ENCODE data around the gene SPINDOC.
"Not testable (repeated sequence)": the region's sequence is repeated elsewhere in the genome, so short reads cannot be mapped to it uniquely, and the experiment has no call there.

The SPINDOC gene

DNA sequence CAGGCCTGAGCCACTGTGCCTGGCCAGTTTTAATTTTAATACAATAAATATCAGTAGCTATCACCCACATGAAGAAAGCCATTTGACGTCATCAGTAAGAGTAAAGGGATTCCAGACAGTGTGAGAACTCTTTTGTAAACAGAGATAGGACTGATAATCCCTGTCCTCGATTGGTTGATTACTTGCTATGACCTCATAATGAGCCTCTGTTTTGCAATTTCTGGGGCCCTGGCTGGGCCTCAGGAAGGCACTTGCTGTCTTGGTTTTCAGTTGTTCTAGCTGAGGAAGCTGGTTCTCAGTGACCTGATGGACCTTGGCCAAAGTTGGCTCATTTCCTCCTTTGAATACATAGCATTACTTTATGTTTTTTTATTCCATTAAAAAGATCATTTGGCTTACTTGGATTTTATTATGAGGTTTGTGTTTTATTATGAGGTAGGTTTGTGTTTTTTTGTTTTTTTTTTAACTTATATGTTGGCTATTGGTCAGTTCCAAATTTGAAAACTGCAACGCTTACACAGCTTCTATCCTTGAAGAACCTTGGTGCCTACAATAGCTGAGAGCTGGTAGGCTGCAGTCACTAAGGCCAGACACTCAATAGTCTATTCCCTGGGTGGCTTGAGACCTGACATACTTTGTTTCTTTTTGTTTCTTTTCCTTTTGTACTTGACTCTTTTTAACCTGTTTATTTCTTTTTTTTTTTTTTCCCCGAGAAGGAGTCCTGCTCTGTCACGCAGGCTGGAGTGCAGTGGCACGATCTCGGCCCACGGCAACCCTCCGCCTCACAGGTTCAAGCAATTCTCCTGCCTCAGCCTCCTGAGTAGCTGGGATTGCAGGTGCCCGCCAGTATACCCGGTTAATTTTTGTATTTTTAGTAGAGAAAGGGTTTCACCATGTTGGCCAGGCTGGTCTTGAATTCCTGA is 45.6 kb downstream of the SPINDOC start:
- no peak for DNase-seq

DNA sequence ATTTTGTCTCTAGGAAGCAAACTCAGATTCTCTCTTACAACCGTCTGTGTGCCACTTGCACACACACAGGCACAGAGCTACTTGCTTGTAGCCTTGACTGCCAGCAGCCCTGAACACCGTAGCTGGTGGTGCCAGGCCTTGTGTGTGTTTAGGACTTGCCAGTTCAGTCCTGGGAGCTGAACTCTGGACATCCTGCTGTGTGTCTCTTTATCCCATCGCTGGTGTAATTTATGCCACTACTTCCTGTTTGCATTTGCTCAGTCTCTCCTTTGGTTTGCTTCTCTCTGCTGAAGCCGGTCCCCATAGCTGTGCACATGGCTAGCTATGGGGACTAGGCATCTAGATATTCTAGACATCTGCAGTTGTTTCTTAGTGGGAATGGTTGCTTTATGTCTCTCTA is 49.7 kb downstream of the SPINDOC start:
- no peak for DNase-seq

DNA sequence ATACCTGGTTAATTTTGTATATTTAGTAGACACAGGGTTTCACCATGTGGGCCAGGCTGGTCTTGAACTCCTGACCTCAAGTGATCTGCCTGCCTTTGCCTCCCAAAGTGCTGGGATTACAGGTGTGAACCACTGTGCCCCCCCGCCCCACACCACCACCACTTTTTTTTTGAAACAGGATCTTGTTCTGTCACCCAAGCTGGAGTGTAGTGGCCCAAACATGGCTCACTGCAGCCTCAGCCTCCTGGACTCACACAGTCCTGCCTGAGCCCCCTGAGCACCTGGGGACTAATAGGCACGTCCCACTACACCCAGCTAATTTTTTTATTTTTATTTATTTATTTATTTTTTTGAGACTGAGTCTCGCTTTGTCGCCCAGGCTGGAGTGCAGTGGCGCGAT is 50.4 kb downstream of the SPINDOC start:
- DNase-seq: not testable (repeated sequence)

DNA sequence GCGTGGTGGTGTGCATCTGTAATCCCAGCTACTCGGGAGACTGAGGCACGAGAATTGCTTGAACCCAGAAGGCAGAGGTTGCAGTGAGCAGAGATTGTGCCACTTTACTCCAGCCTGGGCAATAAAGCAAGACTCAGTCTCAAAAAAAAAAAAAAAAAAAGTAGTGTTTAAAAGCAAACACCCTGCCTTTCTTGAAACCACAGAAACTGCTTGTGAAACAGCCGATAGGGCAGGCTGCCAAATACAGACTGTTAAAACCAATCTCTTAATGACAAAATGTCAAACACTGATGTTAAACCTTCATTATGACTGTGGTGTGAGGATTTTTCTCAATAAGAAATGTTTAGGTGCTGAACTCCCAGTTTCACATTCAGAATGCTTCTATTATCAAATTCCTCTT is 53.0 kb downstream of the SPINDOC start:
- no peak for DNase-seq

DNA sequence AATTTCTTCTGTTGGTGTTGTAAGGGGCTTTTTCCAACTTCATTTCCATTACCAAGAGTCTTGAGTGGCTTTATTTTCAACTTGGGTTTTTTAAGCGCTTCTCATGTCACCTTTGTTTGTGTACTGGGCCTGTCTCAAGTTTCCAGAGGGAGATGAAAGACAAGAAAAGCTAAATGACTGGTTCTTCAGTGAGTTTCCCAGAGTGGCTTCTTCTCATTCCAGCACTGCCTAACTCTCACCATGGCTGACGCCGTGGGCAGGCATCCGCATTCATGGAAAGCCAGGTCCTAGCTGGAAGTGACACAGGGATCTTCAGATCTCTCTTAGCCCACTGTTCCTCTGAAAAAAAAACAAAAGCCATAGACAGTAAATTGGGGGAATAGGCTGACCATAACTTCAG is 54.3 kb downstream of the SPINDOC start:
- DNase-seq: no peak

DNA sequence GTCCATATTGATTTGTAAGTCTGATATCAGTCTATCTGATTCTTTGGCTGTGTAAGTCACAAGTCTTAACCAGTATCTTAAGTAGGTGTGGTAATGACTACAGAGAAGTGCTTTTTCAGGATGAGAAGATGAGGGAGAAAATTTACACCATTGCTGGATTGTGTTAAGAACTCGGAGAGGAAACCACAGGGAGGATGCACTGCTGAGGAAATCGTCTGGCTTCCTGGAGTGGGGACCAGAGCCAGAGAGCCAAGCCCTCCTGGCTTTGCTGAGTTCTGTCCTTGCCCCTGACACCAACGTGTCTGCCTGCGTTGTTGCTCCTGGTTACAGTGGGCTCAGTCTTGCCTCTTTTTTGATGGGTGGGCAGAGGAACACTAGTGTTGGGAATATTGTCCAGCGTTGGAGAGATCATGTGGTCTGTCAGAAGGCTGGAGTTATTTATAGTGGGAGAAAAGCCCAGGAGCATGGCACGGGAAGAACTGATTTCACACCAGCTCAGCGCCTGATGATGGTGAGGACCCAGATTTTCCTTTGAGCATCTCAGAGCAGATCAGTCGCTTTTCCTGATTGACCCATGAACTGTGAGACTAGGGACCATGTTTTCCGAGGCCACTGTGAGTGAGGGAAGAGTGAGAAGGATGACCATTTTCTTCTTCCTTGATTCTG is 55.3 kb downstream of the SPINDOC start:
- no peak for DNase-seq

DNA sequence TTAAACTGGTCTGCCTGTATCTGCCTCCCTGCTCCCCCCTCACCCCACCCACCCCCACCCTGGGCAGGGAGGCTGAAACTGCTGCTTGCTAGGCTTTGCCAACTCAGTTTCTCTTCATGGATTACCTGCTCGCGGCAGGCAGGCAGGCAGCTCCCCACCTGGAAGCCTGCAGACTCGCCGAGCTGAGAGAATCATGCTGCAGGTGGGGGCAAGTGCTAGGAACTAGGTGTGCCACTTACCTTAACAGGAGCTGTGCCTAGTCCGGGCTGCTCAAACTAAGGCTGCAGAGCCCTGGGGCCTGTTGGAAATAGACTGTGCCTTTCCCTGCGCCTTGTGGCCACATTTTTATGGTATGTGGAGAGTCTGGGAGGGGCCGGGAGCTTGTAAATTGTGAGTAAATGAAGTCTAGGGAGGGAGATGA is 55.9 kb downstream of the SPINDOC start:
- no peak for DNase-seq

DNA sequence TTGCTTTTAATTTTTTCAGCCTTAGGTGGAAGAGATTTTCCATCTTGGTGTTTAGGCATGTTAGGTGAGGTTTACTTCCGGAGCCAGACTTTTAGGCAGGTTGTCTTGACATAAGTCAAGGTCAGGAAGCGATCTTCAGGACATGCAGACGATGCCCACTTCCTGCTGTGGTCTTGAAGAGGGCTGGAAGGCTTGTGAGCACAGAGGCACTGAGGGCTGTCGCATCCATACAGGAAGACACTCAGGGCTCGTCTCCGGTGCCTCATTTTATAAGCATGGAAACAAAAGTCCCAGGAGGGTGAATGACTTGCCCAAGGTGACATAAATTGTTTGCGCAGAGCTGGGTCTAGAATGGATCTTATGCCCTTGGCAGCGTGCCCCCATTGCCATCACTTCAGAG is 56.4 kb downstream of the SPINDOC start:
- DNase-seq: no peak

DNA sequence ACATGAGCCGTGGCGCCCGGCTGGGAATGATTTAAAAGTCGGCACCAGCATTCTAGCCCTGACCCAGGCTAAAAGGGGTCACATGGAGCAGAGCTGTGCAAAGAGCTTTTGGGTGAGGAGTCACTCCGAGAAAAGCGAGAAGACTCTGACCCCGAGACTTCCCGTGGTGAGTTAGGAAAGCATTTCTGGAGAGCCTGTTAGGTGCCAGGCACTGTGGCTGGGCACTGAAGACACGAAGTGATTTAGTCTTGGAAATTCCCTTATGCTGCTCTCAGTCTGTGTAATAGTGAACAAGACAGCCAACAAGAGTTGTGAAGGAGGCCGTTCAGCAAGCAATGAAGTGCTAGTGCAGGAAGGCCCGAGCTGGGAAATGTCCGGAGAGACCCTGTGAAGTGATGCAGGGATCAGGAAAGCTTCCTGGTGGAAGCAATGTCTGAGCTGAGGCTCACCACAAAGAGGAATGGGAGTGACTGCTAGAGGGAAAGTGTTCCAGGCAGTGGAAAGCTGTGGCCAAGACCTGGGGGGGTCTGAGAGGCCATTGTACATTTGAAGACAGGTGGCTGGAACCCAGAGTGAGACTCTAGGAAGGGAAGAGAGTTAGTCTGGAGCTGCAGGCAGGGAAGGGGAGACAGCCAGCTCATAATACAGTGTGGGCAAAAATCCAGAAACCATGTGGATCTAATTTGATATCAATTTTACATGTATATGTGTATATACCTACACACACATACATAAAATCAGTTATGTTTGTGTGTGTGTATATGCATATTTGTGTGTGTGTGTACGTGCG is 57.3 kb downstream of the SPINDOC start:
- DNase-seq: no peak

DNA sequence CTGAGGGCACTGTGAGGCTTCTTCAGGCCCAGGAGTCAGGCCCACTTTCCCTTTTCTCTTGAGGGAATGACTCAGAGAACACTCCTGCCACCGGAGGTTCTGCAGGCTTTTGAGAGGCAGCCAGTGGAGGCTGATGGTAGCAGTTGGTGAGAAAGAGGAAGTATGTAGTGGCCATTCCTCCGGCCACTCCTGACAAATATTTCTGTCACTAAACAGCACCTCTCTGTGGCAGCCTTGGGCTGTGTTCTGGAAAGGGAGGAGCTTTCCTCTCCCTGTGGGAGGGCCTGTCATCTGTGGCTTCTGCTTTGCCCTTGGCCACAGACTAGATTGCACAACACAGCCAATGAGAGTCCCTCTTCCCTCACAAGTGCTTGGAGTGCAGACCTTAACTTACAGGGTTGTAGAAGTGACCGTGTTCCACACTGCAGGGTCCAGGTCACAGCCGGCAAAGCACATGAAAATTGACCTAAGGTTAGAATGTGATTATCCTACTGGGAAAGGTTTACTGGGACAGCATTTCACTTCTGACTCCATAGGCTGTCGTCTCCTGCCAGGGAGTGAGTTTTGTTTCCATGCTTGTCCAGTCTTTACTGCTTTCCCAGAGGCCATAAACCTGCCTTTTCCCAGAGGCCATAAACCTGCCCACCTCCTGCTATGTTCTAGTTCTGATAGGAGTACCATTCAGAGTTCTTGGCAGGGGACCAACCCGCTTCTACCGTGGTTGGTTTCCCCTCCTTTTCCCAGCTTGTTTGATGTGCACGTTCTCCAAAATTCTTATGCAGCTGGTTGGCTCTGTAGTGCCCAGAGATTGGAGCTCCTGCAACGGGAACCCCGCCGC is 58.9 kb downstream of the SPINDOC start:
- DNase-seq: peak; percentile 71

DNA sequence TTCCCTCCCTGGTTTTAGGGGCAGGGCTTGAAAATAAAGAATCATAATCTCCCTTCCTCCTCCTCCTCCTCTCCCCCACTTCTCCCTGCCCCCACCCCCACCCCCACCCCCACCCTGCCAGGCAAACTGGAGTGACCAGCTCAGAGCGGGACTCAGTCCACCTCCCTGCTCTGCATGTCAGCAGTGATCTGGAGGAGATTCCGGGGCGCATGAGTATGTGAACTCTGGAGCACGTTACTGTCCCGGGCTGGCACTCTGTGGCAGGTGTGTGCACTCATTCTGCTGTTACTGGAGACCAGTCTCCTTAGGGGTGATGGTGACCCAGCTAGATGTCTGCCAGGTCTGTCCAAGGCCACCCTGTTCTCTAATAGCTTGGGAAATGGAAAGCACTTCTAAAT is 59.5 kb downstream of the SPINDOC start:
- no peak for DNase-seq

DNA sequence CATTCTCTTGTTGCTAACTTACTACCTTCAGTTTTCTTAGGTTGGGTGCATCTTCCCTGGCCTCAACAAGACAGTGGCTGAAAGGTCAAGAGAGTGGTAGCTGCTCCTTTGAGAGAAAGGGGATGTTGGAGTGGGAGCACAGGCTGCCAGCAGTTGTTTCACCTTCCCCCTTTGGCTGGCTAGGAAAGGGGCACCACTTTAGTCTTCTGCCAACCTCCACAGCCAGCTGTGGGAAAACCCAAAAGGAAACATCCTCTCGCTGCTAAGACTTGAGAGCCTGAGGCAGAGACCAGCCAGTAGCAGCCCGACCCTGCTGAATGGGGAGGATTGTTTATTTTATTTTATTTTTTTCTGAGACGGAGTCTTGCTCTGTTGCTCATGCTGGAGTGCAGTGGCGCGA is 60.1 kb downstream of the SPINDOC start:
- no peak for DNase-seq

DNA sequence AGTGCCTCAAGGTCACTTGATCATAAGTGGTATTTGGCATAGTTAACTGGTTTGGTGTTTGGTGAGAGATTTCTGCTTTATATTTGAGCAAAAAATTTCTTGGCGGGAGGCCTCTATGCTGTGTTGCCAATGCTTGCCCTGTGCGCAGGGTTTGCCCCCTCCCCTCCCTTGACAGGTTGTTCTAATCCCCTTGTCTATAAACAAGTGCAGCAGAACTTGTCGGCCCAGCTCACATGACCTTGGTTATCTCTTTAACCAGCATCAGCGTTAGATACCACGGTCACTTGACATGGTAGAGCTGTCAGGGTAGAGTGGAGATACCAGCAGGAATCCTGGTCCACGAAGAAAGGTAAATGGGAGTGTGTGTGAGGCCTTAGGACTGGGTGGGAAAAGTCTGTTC is 61.3 kb downstream of the SPINDOC start:
- no peak for DNase-seq

DNA sequence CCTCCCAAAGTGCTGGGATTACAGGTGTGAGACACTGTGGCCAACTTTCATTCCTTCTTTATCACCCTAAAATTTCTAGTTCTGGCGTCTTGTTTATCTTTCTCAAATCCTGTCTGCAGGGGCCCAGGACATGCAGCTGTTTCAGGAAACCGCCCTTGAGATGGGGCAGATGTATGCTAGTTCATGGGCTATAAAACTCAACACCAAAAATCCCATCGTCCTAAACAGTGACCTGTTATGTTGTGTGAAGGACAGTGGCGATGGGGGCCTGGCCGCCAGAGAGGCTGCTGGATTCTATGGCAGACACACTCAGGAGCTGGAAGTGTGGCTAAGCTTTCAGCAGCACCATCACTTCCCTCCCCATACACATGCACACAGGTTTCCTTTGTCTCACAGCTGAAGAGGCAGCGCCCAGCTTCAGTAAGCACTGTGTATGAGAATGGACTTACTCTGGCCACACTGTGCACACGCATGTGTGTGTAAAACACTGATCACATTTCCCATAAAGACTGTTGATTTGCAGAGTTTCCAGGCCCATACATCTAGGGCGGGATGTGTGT is 62.3 kb downstream of the SPINDOC start:
- DNase-seq: no peak

DNA sequence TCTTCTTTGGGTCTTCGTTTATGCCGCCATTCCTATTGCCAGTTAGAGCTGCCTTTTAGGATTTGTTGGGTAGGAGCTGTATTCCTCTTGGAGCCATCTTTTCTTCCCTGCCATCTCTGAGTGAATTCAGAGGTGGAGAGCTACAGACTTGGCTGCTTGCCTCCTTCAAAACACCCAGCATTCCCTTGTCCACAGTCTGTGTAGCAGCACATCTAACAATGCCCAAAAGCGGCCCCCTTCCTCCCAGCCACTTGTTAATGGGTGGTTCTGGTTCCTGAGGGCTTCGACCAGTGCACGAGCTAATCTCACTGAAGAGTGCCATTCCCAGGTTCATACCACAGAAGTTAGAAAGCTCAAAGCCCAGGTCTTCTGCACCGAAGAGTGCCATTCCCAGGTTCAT is 63.4 kb downstream of the SPINDOC start:
- no peak for DNase-seq

All from retina (tissue), 1 donor.